HepG2 (cell line): ENCODE measurements around the gene EPHA10. TPM values are rescaled to one million over a fixed set of nuclear protein-coding genes. Genes with fewer than 3 reads are reported as not detected.

ENCODE experiments used
- ARID2 ChIP-seq: sonication (generic); formaldehyde crosslinking; IDR thresholded peaks from 2 replicates; pipeline ENCODE4 v1.8.1; 2022; ENCODE audit warnings: mild to moderate bottlenecking, missing genetic modification reagents, borderline replicate concordance
- CAMTA2 ChIP-seq: sonication (generic); formaldehyde crosslinking; IDR thresholded peaks from 2 replicates; pipeline ENCODE4 v1.4.0; 2020; ENCODE audit warnings: mild to moderate bottlenecking, missing genetic modification reagents, borderline replicate concordance
- CC2D1A ChIP-seq: sonication (generic); formaldehyde crosslinking; IDR thresholded peaks from 2 replicates; pipeline ENCODE4 v1.8.1; 2023; ENCODE audit warnings: mild to moderate bottlenecking, missing genetic modification reagents
- CHD2 ChIP-seq: IDR thresholded peaks from 2 replicates; pipeline ENCODE4 v1.6.1; 2011; ENCODE audit warnings: low read depth, low read length, improper control_type of control experiment
- EEA1 ChIP-seq: sonication (generic); formaldehyde crosslinking; IDR thresholded peaks from 2 replicates; pipeline ENCODE4 v1.5.1; 2020; ENCODE audit warnings: mild to moderate bottlenecking, missing genetic modification reagents, borderline replicate concordance
- MAFG ChIP-seq: sonication (generic); formaldehyde crosslinking; IDR thresholded peaks from 2 replicates; pipeline ENCODE4 v1.5.1; 2020; ENCODE audit warnings: mild to moderate bottlenecking, missing genetic modification reagents
- RCOR2 ChIP-seq: IDR thresholded peaks from 2 replicates; pipeline ENCODE4 v1.6.1; 2016; ENCODE audit warnings: missing biosample characterization, missing genetic modification reagents
- RXRA ChIP-seq: sonication (generic); formaldehyde crosslinking; IDR thresholded peaks from 2 replicates; pipeline ENCODE4 v1.5.1; 2020; ENCODE audit warnings: missing genetic modification reagents
- TAF1 ChIP-seq: sonication (generic); formaldehyde crosslinking; IDR thresholded peaks from 2 replicates; pipeline ENCODE4 v1.4.0; 2020; ENCODE audit warnings: missing genetic modification reagents
- TEAD3 ChIP-seq: optimal IDR thresholded peaks from 2 replicates; pipeline ENCODE3; 2016; ENCODE audit warnings: borderline replicate concordance
- TGIF2 ChIP-seq: IDR thresholded peaks from 2 replicates; pipeline ENCODE4 v1.6.1; 2016; ENCODE audit warnings: control low read depth, missing compliant biosample characterization
- TSC22D2 ChIP-seq: sonication (generic); formaldehyde crosslinking; IDR thresholded peaks from 2 replicates; pipeline ENCODE4 v1.5.1; 2020; ENCODE audit warnings: missing genetic modification reagents, mild to moderate bottlenecking, borderline replicate concordance
- ZNF136 ChIP-seq: sonication (generic); formaldehyde crosslinking; IDR thresholded peaks from 2 replicates; pipeline ENCODE4 v1.8.1; 2022; ENCODE audit warnings: low read depth, mild to moderate bottlenecking, moderate library complexity, missing genetic modification reagents
- ZNF569 ChIP-seq: sonication (generic); formaldehyde crosslinking; IDR thresholded peaks from 2 replicates; pipeline ENCODE4 v1.5.0; 2020; ENCODE audit warnings: mild to moderate bottlenecking, missing genetic modification reagents, moderate library complexity, borderline replicate concordance
- ZNF577 ChIP-seq: sonication (generic); formaldehyde crosslinking; IDR thresholded peaks from 2 replicates; pipeline ENCODE4 v1.4.0; 2020; ENCODE audit warnings: mild to moderate bottlenecking, low read depth, missing genetic modification reagents, borderline replicate concordance
- polyA plus RNA-seq, 8 experiments: library from polyadenylated mRNA; depleted of rRNA in 3 of 8; stranded (reverse) in 7 of 8; unstranded in 1 of 8; fragments of >200 nt; fragmentation: Illumina TruSeq in 4 of 8; extraction: Trizol in 4 of 8; gene quantifications; 2 replicates each; pipeline versions ENCODE4 v1.2.1 to v1.2.3, GENCODE V29; 2011 to 2016; ENCODE audit warnings: low read depth in 4 of 8, missing spikeins in 1 of 8, mixed read lengths in 1 of 8; ENCODE audit not compliant: insufficient read depth in 1 of 8
- total RNA-seq, 5 experiments: library from RNA; depleted of rRNA; stranded (reverse); fragments of >200 nt; fragmentation: Illumina TruSeq; extraction: Trizol; gene quantifications; 2 replicates each; pipeline ENCODE4 v1.2.3, GENCODE V29; 2016; ENCODE audit warnings: low read depth in 1 of 5
- TF ChIP-seq, protein P1 (sequence below): sonication (generic); formaldehyde crosslinking; IDR thresholded peaks from 2 replicates; pipeline ENCODE4 v1.9.0; 2021; ENCODE audit warnings: missing genetic modification reagents, borderline replicate concordance
- TF ChIP-seq, protein P2 (sequence below): sonication (generic); formaldehyde crosslinking; IDR thresholded peaks from 2 replicates; pipeline ENCODE4 v1.5.0; 2020; ENCODE audit warnings: mild to moderate bottlenecking, missing genetic modification reagents, moderate library complexity
- TF ChIP-seq, protein P3 (sequence below), 2 experiments: sonication (generic) in 1 of 2; formaldehyde crosslinking in 1 of 2; IDR thresholded peaks; 2 replicates each; pipeline versions ENCODE4 v1.4.0 to v1.6.1; 2018 to 2020; ENCODE audit warnings: missing genetic modification reagents in 2 of 2, borderline replicate concordance in 1 of 2, low read depth in 1 of 2, mild to moderate bottlenecking in 1 of 2, missing biosample characterization in 1 of 2
- TF ChIP-seq, protein P4 (sequence below): sonication (generic); formaldehyde crosslinking; IDR thresholded peaks from 2 replicates; pipeline ENCODE4 v1.4.0; 2020; ENCODE audit warnings: missing genetic modification reagents, mild to moderate bottlenecking, borderline replicate concordance
- TF ChIP-seq, protein P5 (sequence below): IDR thresholded peaks from 2 replicates; pipeline ENCODE4 v1.6.1; 2016; ENCODE audit warnings: missing compliant biosample characterization, missing genetic modification reagents, borderline replicate concordance

The EPHA10 gene
- total and polyA plus RNA-seq, 2 of the 13 experiments (the other 11 are each of a cell fraction or from before 2014, with no cell fraction given): 0.11 to 0.58 TPM

DNA sequence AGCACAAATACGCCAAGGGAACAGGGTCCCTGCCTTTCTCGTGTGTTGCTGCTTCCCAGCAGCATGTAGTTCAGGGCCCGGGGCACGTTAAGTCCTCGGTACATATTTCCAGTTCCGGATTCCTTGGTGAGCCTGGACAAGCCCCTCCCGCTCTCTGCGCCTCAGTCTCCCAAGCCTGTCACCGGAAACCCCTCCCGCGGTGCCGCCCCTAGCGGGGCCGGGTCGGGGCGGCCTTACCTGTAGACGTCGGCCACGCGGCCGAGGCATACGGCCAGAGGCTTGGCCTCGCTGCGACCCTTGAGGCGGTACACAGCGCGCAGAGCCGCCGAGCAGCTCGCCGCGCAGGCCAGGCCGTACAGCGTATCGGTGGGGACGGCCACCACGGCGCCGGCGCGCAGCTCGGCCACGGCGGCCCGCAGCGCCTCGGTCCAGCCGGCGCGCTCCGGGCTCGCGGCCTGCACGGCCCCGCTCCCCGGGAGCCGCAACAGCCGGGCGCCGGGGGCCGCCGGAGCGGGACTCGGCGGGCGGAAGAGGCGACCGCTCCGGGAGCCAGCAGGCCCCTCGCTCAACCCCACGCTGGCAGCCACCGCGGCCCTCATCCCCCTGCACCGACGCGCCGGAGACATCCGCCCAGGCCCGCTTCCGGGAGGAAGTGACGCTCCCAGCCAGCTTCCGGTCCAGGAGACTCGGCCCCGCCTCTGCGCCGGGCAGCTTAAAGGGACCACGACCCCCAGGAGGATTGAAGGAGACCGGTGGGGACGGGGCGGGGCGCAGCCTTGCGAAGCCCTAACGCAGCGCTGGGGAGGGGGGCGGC is 42.8 kb upstream of the EPHA10 start, which contains the start of the genes C1orf122 and YRDC (continued):
- TF ChIP-seq CC2D1A (CRISPR knock-in tag) (no peak), ZNF577 (CRISPR knock-in tag) (no peak), TAF1 (CRISPR knock-in tag) (peak; percentile 48), CAMTA2 (CRISPR knock-in tag) (no peak), RCOR2 (CRISPR knock-in tag) (no peak), CHD2 (no peak), MAFG (CRISPR knock-in tag) (no peak), TEAD3 (CRISPR knock-in tag) (peak; percentile 90), TGIF2 (CRISPR knock-in tag) (0 out of 2 replicates have a peak, but pooled peaks have one; percentile 2), ZNF136 (CRISPR knock-in tag) (no peak), TSC22D2 (CRISPR knock-in tag) (no peak), EEA1 (CRISPR knock-in tag) (no peak), RXRA (CRISPR knock-in tag) (peak; percentile 11; the same call in 1 of the 2 replicates), ARID2 (CRISPR knock-in tag) (no peak), ZNF569 (no peak)
- TF ChIP-seq, protein P1, sequence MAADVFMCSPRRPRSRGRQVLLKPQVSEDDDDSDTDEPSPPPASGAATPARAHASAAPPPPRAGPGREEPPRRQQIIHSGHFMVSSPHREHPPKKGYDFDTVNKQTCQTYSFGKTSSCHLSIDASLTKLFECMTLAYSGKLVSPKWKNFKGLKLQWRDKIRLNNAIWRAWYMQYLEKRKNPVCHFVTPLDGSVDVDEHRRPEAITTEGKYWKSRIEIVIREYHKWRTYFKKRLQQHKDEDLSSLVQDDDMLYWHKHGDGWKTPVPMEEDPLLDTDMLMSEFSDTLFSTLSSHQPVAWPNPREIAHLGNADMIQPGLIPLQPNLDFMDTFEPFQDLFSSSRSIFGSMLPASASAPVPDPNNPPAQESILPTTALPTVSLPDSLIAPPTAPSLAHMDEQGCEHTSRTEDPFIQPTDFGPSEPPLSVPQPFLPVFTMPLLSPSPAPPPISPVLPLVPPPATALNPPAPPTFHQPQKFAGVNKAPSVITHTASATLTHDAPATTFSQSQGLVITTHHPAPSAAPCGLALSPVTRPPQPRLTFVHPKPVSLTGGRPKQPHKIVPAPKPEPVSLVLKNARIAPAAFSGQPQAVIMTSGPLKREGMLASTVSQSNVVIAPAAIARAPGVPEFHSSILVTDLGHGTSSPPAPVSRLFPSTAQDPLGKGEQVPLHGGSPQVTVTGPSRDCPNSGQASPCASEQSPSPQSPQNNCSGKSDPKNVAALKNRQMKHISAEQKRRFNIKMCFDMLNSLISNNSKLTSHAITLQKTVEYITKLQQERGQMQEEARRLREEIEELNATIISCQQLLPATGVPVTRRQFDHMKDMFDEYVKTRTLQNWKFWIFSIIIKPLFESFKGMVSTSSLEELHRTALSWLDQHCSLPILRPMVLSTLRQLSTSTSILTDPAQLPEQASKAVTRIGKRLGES (CRISPR knock-in tag): no peak
- TF ChIP-seq, protein P2, sequence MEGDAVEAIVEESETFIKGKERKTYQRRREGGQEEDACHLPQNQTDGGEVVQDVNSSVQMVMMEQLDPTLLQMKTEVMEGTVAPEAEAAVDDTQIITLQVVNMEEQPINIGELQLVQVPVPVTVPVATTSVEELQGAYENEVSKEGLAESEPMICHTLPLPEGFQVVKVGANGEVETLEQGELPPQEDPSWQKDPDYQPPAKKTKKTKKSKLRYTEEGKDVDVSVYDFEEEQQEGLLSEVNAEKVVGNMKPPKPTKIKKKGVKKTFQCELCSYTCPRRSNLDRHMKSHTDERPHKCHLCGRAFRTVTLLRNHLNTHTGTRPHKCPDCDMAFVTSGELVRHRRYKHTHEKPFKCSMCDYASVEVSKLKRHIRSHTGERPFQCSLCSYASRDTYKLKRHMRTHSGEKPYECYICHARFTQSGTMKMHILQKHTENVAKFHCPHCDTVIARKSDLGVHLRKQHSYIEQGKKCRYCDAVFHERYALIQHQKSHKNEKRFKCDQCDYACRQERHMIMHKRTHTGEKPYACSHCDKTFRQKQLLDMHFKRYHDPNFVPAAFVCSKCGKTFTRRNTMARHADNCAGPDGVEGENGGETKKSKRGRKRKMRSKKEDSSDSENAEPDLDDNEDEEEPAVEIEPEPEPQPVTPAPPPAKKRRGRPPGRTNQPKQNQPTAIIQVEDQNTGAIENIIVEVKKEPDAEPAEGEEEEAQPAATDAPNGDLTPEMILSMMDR (CRISPR knock-in tag): no peak
- TF ChIP-seq, protein P3, sequence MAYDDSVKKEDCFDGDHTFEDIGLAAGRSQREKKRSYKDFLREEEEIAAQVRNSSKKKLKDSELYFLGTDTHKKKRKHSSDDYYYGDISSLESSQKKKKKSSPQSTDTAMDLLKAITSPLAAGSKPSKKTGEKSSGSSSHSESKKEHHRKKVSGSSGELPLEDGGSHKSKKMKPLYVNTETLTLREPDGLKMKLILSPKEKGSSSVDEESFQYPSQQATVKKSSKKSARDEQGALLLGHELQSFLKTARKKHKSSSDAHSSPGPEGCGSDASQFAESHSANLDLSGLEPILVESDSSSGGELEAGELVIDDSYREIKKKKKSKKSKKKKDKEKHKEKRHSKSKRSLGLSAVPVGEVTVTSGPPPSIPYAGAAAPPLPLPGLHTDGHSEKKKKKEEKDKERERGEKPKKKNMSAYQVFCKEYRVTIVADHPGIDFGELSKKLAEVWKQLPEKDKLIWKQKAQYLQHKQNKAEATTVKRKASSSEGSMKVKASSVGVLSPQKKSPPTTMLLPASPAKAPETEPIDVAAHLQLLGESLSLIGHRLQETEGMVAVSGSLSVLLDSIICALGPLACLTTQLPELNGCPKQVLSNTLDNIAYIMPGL (CRISPR knock-in tag; IDR thresholded peaks at IDR 0.05; ENCODE audit: borderline replicate concordance in 1 of 2, low read depth in 1 of 2): peak in 1 of 2 experiments; percentile 27; a peak in 2 of 4 replicates
- TF ChIP-seq, protein P4, sequence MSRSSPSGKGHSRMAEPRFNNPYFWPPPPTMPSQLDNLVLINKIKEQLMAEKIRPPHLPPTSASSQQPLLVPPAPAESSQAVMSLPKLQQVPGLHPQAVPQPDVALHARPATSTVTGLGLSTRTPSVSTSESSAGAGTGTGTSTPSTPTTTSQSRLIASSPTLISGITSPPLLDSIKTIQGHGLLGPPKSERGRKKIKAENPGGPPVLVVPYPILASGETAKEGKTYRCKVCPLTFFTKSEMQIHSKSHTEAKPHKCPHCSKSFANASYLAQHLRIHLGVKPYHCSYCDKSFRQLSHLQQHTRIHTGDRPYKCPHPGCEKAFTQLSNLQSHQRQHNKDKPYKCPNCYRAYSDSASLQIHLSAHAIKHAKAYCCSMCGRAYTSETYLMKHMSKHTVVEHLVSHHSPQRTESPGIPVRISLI (CRISPR knock-in tag): no peak
- TF ChIP-seq, protein P5, sequence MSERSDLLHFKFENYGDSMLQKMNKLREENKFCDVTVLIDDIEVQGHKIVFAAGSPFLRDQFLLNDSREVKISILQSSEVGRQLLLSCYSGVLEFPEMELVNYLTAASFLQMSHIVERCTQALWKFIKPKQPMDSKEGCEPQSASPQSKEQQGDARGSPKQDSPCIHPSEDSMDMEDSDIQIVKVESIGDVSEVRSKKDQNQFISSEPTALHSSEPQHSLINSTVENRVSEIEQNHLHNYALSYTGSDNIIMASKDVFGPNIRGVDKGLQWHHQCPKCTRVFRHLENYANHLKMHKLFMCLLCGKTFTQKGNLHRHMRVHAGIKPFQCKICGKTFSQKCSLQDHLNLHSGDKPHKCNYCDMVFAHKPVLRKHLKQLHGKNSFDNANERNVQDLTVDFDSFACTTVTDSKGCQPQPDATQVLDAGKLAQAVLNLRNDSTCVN: no peak
